HEK293 (cell line): Measurements from ENCODE around the gene TRIM47.

ENCODE experiments used
- CTCF ChIA-PET: fragments of 350-600 bp; formaldehyde crosslinking; extraction: SDS; loops from one replicate; lab custom pipeline; 2021; ENCODE audit warnings: antibody characterized with exemption; lab: Yijun Ruan, JAX
- POLR2A ChIA-PET: fragments of 300-600 bp; formaldehyde crosslinking; extraction: SDS; loops from one replicate; lab custom pipeline; 2020; ENCODE audit warnings: antibody characterized with exemption, inconsistent platforms; lab: Yijun Ruan, JAX
- H3K27ac ChIP-seq: fragments of 200-500 bp; sonication (Bioruptor generic); 2 replicates; pipeline ENCODE4 v1.5.1; 2014; ENCODE audit warnings: low read depth, low read length, control low read depth, inconsistent platforms; ENCODE audit errors: extremely low read depth
- H3K36me3 ChIP-seq, 2 experiments: fragments of 200-500 bp in 1 of 2; sonication (Bioruptor generic) in 1 of 2; 1 replicate in 1 of 2; 2 replicates in 1 of 2; pipeline ENCODE4 v1.5.1; 2014 to 2017; ENCODE audit warnings: inconsistent platforms in 2 of 2, low read length in 2 of 2; ENCODE audit not compliant: control insufficient read depth in 2 of 2, insufficient read depth in 1 of 2
- H3K4me1 ChIP-seq: fragments of 200-500 bp; sonication (Bioruptor generic); 2 replicates; pipeline ENCODE4 v1.5.1; 2014; ENCODE audit warnings: mild to moderate bottlenecking, low read length, inconsistent platforms; ENCODE audit not compliant: control insufficient read depth, insufficient read depth
- H3K4me3 ChIP-seq: 2 replicates; pipeline ENCODE4 v1.5.1; 2011; ENCODE audit warnings: low read depth, mild to moderate bottlenecking, control low read depth, low read length, moderate library complexity
- H3K9me3 ChIP-seq: fragments of 200-500 bp; sonication (Bioruptor generic); 2 replicates; pipeline ENCODE4 v1.5.1; 2014; ENCODE audit warnings: low read depth, low read length, inconsistent platforms; ENCODE audit not compliant: control insufficient read depth, insufficient read depth
- REPIN1 ChIP-seq: fragments of 450-650 bp; formaldehyde crosslinking; IDR thresholded peaks from 2 replicates; pipeline ENCODE4 v1.5.1; 2017; ENCODE audit warnings: missing biosample characterization, missing genetic modification characterization, low read depth
- SALL2 ChIP-seq: fragments of 450-650 bp; formaldehyde crosslinking; IDR thresholded peaks from 2 replicates; pipeline ENCODE4 v1.5.0; 2017; ENCODE audit warnings: missing biosample characterization, mild to moderate bottlenecking, missing genetic modification characterization, borderline replicate concordance
- ZBTB21 ChIP-seq: fragments of 450-650 bp; formaldehyde crosslinking; IDR thresholded peaks from 2 replicates; pipeline ENCODE4 v1.5.1; 2017; ENCODE audit warnings: missing biosample characterization, missing genetic modification characterization
- ZNF10 ChIP-seq: fragments of 450-650 bp; formaldehyde crosslinking; IDR thresholded peaks from 2 replicates; pipeline ENCODE4 v1.5.1; 2017; ENCODE audit warnings: missing biosample characterization, missing genetic modification characterization
- ZNF157 ChIP-seq: fragments of 450-650 bp; formaldehyde crosslinking; IDR thresholded peaks from 2 replicates; pipeline ENCODE4 v1.5.1; 2016; ENCODE audit warnings: missing biosample characterization, missing genetic modification characterization
- ZNF221 ChIP-seq: fragments of 450-650 bp; formaldehyde crosslinking; IDR thresholded peaks from 2 replicates; pipeline ENCODE4 v1.5.1; 2017; ENCODE audit warnings: missing biosample characterization, missing genetic modification characterization, borderline replicate concordance
- ZNF514 ChIP-seq: fragments of 450-650 bp; formaldehyde crosslinking; IDR thresholded peaks from 2 replicates; pipeline ENCODE4 v1.5.1; 2016; ENCODE audit warnings: missing biosample characterization, missing genetic modification characterization
- ZNF596 ChIP-seq: fragments of 450-650 bp; IDR thresholded peaks from 2 replicates; pipeline ENCODE4 v1.5.0; 2018; ENCODE audit warnings: missing biosample characterization, mild to moderate bottlenecking, missing genetic modification characterization, moderate library complexity
- ZNF600 ChIP-seq: fragments of 450-650 bp; formaldehyde crosslinking; IDR thresholded peaks from 2 replicates; pipeline ENCODE4 v1.5.1; 2016; ENCODE audit warnings: missing biosample characterization, missing genetic modification characterization
- ZNF610 ChIP-seq: fragments of 450-650 bp; formaldehyde crosslinking; IDR thresholded peaks from 2 replicates; pipeline ENCODE4 v1.5.1; 2016; ENCODE audit warnings: missing biosample characterization, missing genetic modification characterization, borderline replicate concordance
- ZNF623 ChIP-seq: fragments of 450-650 bp; formaldehyde crosslinking; IDR thresholded peaks from 2 replicates; pipeline ENCODE4 v1.5.1; 2016; ENCODE audit warnings: missing biosample characterization, missing genetic modification characterization
- TF ChIP-seq, protein P1 (sequence below): fragments of 450-650 bp; formaldehyde crosslinking; IDR thresholded peaks from 2 replicates; pipeline ENCODE4 v1.5.1; 2016; ENCODE audit warnings: missing biosample characterization, missing genetic modification characterization
- TF ChIP-seq, protein P2 (sequence below): fragments of 450-650 bp; formaldehyde crosslinking; IDR thresholded peaks from 2 replicates; pipeline ENCODE4 v1.5.1; 2017; ENCODE audit warnings: missing biosample characterization, missing genetic modification characterization
- TF ChIP-seq, protein P3 (sequence below): fragments of 450-650 bp; formaldehyde crosslinking; IDR thresholded peaks from 2 replicates; pipeline ENCODE4 v1.5.1; 2016; ENCODE audit warnings: missing biosample characterization, missing genetic modification characterization, borderline replicate concordance
- TF ChIP-seq, protein P4 (sequence below): fragments of 450-650 bp; formaldehyde crosslinking; IDR thresholded peaks from 2 replicates; pipeline ENCODE4 v1.5.1; 2016; ENCODE audit warnings: missing biosample characterization, missing genetic modification characterization, borderline replicate concordance
- TF ChIP-seq, protein P5 (sequence below): fragments of 450-650 bp; formaldehyde crosslinking; IDR thresholded peaks from 2 replicates; pipeline ENCODE4 v1.5.1; 2016; ENCODE audit warnings: missing biosample characterization, missing genetic modification characterization, borderline replicate concordance

TRIM47 gene

DNA sequence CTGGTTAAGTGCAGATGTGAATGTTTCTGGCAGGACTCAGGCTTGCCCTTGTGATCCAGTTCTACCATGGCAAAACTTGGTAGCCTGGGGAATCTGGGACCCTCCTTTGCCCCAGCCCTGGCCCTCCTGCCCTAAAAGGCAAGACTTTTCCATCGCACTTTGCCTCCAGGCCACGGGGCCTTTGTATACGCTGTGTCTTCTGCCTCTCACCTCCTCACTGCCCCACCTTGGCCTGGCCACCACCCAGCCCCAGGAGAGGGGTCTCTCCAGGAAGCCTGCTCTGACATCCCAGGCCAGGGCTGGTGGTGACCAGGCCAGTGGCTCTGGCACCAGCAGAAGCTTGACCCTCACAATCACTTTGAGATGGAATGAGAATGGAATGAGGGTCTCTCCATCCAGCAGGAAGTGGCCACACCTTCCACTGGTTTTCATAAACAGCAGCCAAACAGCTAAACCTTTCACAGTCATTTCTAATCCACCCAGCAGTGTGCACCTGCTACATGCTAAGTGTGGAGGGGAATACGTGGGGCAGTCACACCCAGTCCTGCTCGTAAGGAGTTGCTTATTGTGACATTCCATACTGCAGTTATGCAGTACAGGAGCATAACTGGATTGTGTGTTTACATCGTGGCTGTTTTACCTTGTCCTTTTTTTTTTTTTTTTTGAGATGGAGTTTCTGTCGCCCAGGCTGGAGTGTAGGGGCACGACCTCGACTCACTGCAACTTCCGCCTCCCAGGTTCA lies 27.9 kb upstream of the TRIM47 start:
- Histone ChIP-seq H3K27ac (no peak overlapping the region), H3K36me3 (peaks cover 22 to 41% of the 10 kb centered on the region in 2 experiments), H3K4me1 (peaks cover 8% of the 10 kb centered on the region), H3K4me3 (no peak overlapping the region), H3K9me3 (no peaks in the 10 kb centered on the region)
- POLR2A ChIA-PET: interaction anchor here (0.7 kb wide), 1 partner anchor 95 kb away, joined by 6 read pairs; no protein-coding TSS in a partner anchor
- TF ChIP-seq, protein P1, sequence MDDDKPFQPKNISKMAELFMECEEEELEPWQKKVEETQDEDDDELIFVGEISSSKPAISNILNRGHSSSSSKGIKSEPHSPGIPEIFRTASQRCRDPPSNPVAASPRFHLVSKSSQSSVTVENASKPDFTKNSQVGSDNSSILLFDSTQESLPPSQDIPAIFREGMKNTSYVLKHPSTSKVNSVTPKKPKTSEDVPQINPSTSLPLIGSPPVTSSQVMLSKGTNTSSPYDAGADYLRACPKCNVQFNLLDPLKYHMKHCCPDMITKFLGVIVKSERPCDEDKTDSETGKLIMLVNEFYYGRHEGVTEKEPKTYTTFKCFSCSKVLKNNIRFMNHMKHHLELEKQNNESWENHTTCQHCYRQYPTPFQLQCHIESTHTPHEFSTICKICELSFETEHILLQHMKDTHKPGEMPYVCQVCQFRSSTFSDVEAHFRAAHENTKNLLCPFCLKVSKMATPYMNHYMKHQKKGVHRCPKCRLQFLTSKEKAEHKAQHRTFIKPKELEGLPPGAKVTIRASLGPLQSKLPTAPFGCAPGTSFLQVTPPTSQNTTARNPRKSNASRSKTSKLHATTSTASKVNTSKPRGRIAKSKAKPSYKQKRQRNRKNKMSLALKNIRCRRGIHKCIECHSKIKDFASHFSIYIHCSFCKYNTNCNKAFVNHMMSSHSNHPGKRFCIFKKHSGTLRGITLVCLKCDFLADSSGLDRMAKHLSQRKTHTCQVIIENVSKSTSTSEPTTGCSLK: no peak
- TF ChIP-seq, protein P2, sequence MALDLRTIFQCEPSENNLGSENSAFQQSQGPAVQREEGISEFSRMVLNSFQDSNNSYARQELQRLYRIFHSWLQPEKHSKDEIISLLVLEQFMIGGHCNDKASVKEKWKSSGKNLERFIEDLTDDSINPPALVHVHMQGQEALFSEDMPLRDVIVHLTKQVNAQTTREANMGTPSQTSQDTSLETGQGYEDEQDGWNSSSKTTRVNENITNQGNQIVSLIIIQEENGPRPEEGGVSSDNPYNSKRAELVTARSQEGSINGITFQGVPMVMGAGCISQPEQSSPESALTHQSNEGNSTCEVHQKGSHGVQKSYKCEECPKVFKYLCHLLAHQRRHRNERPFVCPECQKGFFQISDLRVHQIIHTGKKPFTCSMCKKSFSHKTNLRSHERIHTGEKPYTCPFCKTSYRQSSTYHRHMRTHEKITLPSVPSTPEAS (tag by site-specific recombination): no peak
- TF ChIP-seq, protein P3, sequence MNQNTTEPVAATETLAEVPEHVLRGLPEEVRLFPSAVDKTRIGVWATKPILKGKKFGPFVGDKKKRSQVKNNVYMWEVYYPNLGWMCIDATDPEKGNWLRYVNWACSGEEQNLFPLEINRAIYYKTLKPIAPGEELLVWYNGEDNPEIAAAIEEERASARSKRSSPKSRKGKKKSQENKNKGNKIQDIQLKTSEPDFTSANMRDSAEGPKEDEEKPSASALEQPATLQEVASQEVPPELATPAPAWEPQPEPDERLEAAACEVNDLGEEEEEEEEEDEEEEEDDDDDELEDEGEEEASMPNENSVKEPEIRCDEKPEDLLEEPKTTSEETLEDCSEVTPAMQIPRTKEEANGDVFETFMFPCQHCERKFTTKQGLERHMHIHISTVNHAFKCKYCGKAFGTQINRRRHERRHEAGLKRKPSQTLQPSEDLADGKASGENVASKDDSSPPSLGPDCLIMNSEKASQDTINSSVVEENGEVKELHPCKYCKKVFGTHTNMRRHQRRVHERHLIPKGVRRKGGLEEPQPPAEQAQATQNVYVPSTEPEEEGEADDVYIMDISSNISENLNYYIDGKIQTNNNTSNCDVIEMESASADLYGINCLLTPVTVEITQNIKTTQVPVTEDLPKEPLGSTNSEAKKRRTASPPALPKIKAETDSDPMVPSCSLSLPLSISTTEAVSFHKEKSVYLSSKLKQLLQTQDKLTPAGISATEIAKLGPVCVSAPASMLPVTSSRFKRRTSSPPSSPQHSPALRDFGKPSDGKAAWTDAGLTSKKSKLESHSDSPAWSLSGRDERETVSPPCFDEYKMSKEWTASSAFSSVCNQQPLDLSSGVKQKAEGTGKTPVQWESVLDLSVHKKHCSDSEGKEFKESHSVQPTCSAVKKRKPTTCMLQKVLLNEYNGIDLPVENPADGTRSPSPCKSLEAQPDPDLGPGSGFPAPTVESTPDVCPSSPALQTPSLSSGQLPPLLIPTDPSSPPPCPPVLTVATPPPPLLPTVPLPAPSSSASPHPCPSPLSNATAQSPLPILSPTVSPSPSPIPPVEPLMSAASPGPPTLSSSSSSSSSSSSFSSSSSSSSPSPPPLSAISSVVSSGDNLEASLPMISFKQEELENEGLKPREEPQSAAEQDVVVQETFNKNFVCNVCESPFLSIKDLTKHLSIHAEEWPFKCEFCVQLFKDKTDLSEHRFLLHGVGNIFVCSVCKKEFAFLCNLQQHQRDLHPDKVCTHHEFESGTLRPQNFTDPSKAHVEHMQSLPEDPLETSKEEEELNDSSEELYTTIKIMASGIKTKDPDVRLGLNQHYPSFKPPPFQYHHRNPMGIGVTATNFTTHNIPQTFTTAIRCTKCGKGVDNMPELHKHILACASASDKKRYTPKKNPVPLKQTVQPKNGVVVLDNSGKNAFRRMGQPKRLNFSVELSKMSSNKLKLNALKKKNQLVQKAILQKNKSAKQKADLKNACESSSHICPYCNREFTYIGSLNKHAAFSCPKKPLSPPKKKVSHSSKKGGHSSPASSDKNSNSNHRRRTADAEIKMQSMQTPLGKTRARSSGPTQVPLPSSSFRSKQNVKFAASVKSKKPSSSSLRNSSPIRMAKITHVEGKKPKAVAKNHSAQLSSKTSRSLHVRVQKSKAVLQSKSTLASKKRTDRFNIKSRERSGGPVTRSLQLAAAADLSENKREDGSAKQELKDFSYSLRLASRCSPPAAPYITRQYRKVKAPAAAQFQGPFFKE (tag by site-specific recombination): no peak
- TF ChIP-seq ZNF514 (tag by site-specific recombination) (no peak), ZNF623 (tag by site-specific recombination) (peak; percentile 95), ZNF600 (tag by site-specific recombination) (peak; percentile 94), ZNF610 (tag by site-specific recombination) (no peak)
- CTCF ChIA-PET: interaction anchor here (0.6 to 11.4 kb wide), 12 partner anchors 9 to 1554 kb away, joined by 3 to 224 read pairs (median 6); partner anchors contain the start of gene CDK3

DNA sequence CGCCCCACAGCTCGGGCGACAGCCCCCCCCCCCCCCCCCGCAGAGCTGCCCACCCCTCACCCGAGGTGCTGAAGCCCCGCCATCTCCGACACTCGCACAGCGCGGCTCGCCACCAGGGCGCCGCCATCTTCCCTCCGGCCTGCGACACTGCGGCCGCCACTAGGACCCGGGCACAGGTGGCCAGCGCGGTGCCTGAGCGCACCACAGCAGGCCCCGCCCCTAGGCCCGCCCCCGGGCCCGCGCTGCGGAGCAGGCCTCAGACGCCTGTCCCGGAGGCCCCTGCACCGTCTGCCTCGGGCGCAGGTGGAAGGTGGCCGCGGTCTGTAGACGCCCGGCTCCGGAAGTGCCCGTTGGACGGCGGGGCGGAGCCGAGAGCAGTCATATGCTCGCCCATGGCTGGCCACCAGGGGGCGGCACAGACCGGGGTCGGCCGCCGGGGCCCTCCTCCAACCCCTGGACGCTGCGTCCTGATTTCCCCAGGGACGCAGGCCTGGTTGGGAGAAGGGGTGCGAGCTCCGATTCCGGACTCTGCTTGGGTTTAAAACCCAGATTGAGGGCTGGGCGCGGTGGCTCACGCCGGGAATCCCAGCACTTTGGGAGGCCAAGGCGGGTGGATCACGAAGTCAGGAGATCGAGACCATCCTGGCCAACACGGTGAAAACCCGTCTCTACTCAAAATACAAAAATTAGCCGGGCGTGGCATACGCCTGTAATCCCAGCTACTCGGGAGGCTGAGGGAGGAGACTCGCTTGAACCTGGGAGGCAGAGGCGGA lies 26.6 kb upstream of the TRIM47 start, which contains the start of gene MRPL38:
MRPL38 (minus strand) TSS at position 136 of the 773 bp plus-strand sequence; CDS start at position 127, 9 bp downstream.
- Histone ChIP-seq H3K4me1 (peaks cover 8% of the 10 kb centered on the region), H3K4me3 (peak within 1 kb of the TSS; percentile 92), H3K9me3 (no peaks in the 10 kb centered on the region), H3K36me3 (peaks cover 27 to 44% of the 10 kb centered on the region in 2 experiments), H3K27ac (peak within 1 kb of the TSS; percentile 87)
- ChIA-PET CTCF (interaction anchor here (0.6 to 11.4 kb wide), 29 partner anchors 9 to 1027 kb away, joined by 3 to 224 read pairs (median 5); partner anchors contain the start of genes CDK3, ITGB4, TRIM47 and TRIM65), POLR2A (interaction anchor here (0.6 to 2.0 kb wide), 20 partner anchors 8 to 382 kb away, joined by 3 to 23 read pairs (median 4); partner anchors contain the start of genes ACOX1, CDK3, FBF1 and TEN1)
- TF ChIP-seq ZNF221 (tag by site-specific recombination): no peak
- TF ChIP-seq ZNF157 (tag by site-specific recombination): no peak
- peak; percentile 64; the same call in 1 of the 2 replicates for TF ChIP-seq ZNF10 (tag by site-specific recombination)
- 0 out of 2 replicates have a peak, but pooled peaks have one; percentile 62 for TF ChIP-seq REPIN1 (tag by site-specific recombination)
- TF ChIP-seq, protein P4, sequence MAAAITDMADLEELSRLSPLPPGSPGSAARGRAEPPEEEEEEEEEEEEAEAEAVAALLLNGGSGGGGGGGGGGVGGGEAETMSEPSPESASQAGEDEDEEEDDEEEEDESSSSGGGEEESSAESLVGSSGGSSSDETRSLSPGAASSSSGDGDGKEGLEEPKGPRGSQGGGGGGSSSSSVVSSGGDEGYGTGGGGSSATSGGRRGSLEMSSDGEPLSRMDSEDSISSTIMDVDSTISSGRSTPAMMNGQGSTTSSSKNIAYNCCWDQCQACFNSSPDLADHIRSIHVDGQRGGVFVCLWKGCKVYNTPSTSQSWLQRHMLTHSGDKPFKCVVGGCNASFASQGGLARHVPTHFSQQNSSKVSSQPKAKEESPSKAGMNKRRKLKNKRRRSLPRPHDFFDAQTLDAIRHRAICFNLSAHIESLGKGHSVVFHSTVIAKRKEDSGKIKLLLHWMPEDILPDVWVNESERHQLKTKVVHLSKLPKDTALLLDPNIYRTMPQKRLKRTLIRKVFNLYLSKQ (tag by site-specific recombination): no peak
- peak; percentile 26; the same call in 1 of the 2 replicates for TF ChIP-seq ZBTB21 (tag by site-specific recombination)
- no peak for TF ChIP-seq SALL2 (tag by site-specific recombination)
- TF ChIP-seq ZNF596 (tag by site-specific recombination): no peak
- TF ChIP-seq, protein P5, sequence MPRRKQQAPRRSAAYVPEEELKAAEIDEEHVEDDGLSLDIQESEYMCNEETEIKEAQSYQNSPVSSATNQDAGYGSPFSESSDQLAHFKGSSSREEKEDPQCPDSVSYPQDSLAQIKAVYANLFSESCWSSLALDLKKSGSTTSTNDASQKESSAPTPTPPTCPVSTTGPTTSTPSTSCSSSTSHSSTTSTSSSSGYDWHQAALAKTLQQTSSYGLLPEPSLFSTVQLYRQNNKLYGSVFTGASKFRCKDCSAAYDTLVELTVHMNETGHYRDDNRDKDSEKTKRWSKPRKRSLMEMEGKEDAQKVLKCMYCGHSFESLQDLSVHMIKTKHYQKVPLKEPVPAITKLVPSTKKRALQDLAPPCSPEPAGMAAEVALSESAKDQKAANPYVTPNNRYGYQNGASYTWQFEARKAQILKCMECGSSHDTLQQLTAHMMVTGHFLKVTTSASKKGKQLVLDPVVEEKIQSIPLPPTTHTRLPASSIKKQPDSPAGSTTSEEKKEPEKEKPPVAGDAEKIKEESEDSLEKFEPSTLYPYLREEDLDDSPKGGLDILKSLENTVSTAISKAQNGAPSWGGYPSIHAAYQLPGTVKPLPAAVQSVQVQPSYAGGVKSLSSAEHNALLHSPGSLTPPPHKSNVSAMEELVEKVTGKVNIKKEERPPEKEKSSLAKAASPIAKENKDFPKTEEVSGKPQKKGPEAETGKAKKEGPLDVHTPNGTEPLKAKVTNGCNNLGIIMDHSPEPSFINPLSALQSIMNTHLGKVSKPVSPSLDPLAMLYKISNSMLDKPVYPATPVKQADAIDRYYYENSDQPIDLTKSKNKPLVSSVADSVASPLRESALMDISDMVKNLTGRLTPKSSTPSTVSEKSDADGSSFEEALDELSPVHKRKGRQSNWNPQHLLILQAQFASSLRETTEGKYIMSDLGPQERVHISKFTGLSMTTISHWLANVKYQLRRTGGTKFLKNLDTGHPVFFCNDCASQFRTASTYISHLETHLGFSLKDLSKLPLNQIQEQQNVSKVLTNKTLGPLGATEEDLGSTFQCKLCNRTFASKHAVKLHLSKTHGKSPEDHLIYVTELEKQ (tag by site-specific recombination): 0 out of 2 replicates have a peak, but pooled peaks have one; percentile 36
